HG03460 (cell line): ENCODE results near the gene MOB1B.
"Not testable (repeated sequence)": the region's sequence is repeated elsewhere in the genome, so short reads cannot be mapped to it uniquely, and the experiment has no call there.

Experiments used
- ATAC-seq: cut with Tn5 transposase; IDR thresholded peaks from one replicate; pipeline ENCODE4 v1.9.1; 2021; ENCODE audit not compliant: unreplicated experiment

MOB1B gene

GRCh38 chr4:70901984-70902576, at the start of gene MOB1B:
Gene MOB1B (plus strand): TSS chr4:70902369. CDS start chr4:70902537, 168 bp downstream.
- ATAC-seq = peak; percentile 94

- no peak for ATAC-seq
Observed at GRCh38 chr4:70855464-70855863, 46.7 kb upstream of the MOB1B start.

- ATAC-seq = no peak
Observed at GRCh38 chr4:70858454-70858853, 43.7 kb upstream of the MOB1B start.

GRCh38 chr4:70859066-70859465, 43.1 kb upstream of the MOB1B start:
- no peak for ATAC-seq

- no peak for ATAC-seq
Observed at GRCh38 chr4:70863099-70863790, 38.9 kb upstream of the MOB1B start.

GRCh38 chr4:70868778-70869177, 33.4 kb upstream of the MOB1B start:
- ATAC-seq = no peak

- ATAC-seq = no peak
Observed at GRCh38 chr4:70873216-70873615, 29.0 kb upstream of the MOB1B start.

GRCh38 chr4:70874268-70875156, 27.7 kb upstream of the MOB1B start:
- peak; percentile 71 for ATAC-seq

- ATAC-seq = no peak
Observed at GRCh38 chr4:70877556-70877955, 24.6 kb upstream of the MOB1B start.

- no peak for ATAC-seq
Observed at GRCh38 chr4:70880739-70881138, 21.4 kb upstream of the MOB1B start.

GRCh38 chr4:70885174-70885573, 17.0 kb upstream of the MOB1B start:
- ATAC-seq = no peak

- ATAC-seq = no peak
Observed at GRCh38 chr4:70892086-70892769, 9.9 kb upstream of the MOB1B start.

- ATAC-seq = no peak
Observed at GRCh38 chr4:70893790-70894189, 8.4 kb upstream of the MOB1B start.

- no peak for ATAC-seq
Observed at GRCh38 chr4:70895405-70895804, 6.8 kb upstream of the MOB1B start.

GRCh38 chr4:70895811-70896491, 6.2 kb upstream of the MOB1B start:
- peak; percentile 61 for ATAC-seq

- ATAC-seq = not testable (repeated sequence)
Observed at GRCh38 chr4:70898581-70898980, 3.6 kb upstream of the MOB1B start.

GRCh38 chr4:70901607-70901983, 574 bp upstream of the MOB1B start:
- no peak for ATAC-seq

- ATAC-seq = peak; percentile 52
Observed at GRCh38 chr4:70902577-70903290, 565 bp downstream of the MOB1B start.

- ATAC-seq = no peak
Observed at GRCh38 chr4:70903291-70903603, 1.1 kb downstream of the MOB1B start.

- ATAC-seq = peak; percentile 60
Observed at GRCh38 chr4:70908993-70909556, 6.9 kb downstream of the MOB1B start.
